ENCODE measurements around the gene NR0B2.

DNA sequence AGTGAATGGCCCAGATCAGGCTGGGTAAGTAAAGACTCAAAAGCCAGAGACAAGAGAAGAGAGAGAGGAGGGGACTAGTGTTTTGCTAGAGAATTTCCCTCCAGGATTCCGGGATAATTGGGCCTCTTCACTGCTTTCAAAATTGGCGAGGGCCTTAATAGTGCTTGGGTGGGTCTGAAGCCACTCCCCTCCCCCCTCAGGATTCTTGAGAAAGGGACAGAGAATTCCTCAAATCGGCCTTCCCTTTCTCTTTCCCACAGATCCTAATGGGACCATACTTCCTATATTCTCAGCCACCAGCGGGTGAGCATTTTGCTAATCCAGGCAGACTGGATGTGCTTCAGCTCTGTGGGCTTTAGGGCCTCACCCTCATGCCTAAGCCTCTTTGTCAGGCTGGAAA lies 38.9 kb downstream of the NR0B2 start:
- no peak for TF ChIP-seq CTCF (IDR thresholded peaks at IDR 0.05)
- no peak for TF ChIP-seq POLR2A (IDR thresholded peaks at IDR 0.05)

Measured in uterus (tissue), 2 donors.